ENCODE data around the gene PLXDC2. TPM values are rescaled to one million over a fixed set of nuclear protein-coding genes. Genes with fewer than 3 reads are reported as not detected.
"Not testable (repeated sequence)": the region's sequence is repeated elsewhere in the genome, so short reads cannot be mapped to it uniquely, and the experiment has no call there.

The PLXDC2 gene
- total RNA-seq, 1 donor from 2014 or later = 12.4 TPM

- no peak for ATAC-seq
- DNase-seq = no peak
- intact Hi-C loops (cut with micrococcal nuclease) = no loop called here
Observed at GRCh38 chr10:20117471-20117870, 301.2 kb downstream of the PLXDC2 start.

DNA sequence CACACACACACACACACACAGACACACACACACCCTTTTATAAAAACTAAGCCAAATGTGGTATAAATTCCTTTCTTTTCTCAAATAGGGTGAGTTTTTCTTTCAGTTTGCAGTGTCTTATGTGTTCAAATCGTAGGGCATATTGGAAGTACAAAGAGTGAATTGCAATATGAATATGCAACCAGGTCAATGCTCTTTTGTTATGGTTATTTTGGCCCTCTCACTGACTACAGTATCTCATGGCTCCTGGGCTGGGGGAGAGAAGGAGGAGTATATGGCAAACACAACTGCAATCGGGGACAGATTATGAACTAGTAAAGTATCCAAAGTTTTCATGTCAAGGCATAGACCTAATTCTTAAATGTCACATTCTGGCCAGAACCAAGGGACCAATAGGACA lies 301.9 kb downstream of the PLXDC2 start:
- intact Hi-C loops (cut with micrococcal nuclease) = no loop called here
- DNase-seq = no peak
- ATAC-seq = no peak

- intact Hi-C loops (cut with micrococcal nuclease) = no loop called here
- ATAC-seq = peak; percentile 24
Observed at GRCh38 chr10:20128811-20129210, 312.6 kb downstream of the PLXDC2 start.

DNA sequence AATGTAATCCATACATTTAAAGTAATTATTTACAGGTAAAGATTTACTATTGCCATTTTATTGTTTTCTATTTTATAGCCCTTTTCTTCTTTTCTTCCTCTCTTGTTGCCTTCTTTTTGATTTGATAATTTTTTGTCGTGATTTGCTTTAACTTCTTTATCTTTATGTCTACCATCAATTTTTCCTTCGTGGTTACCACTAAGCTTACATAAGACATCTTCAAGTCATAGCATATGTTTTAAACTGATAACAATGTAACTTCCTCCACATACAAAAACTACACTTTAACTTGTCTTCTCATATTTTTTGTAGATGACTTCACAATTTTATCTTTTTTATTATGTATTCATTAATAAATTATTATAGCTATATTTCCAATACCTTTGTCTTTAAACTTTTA lies 316.6 kb downstream of the PLXDC2 start:
- intact Hi-C loops (cut with micrococcal nuclease) = no loop called here
- no peak for DNase-seq
- no peak for ATAC-seq

More at GRCh38 chr10:20128811-20129210, 312.6 kb downstream of the PLXDC2 start:
- no peak for DNase-seq

DNA sequence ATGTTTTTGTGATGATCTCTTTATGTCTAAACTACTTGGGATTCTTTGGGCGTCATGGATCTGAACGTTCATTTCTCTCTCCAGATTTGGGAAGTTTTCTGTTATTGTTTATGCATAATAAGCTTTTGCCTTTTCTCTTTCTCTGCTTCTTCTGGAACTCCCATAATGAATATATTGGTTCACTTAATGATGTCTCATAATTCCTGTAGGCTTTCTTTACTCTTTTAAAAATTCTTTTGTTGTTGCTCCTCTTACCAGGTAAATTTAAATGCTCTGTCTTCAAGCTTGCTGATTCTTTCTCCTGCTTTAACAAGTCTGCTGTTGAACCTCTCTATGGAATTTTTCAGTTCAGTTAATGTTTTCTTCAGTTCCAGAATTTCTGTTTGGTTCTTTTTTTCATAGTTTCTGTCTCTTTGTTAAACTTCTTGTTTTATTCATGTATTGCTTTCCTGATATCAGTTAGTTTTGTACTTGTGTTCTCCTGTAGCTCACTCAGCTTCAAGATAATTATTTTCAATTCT lies 317.5 kb downstream of the PLXDC2 start:
- intact Hi-C loops (cut with micrococcal nuclease) = no loop called here
- DNase-seq = no peak
- no peak for ATAC-seq

- no peak for DNase-seq
- intact Hi-C loops (cut with micrococcal nuclease) = no loop called here
- no peak for ATAC-seq
Observed at GRCh38 chr10:20142311-20142710, 326.1 kb downstream of the PLXDC2 start.

DNA sequence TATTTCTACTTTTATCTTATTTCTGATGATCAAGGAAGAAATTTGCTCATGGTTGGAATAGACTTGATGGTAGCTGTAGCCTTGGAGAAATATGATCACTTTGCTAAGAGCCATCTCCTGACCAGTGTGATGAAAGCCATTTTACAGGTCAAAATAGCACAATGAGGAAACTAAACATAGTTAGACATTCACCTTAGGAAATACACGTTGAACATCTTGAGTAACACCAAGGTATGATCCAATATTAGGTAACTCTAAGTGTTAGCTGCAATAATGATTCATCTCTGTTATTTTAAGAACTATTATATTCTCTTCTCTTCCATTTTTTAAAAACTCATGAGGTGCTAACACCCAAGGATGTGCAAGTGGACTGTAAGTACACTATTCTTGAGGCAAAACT lies 328.0 kb downstream of the PLXDC2 start:
- DNase-seq (no peak), ATAC-seq (no peak)
- intact Hi-C loops (cut with micrococcal nuclease) = no loop called here

GRCh38 chr10:20146004-20146403 lies 329.8 kb downstream of the PLXDC2 start:
- no peak for DNase-seq
- intact Hi-C loops (cut with micrococcal nuclease) = no loop called here
- no peak for ATAC-seq

- intact Hi-C loops (cut with micrococcal nuclease) = no loop called here
- ATAC-seq (no peak), DNase-seq (no peak)
Observed at GRCh38 chr10:20147684-20148083, 331.5 kb downstream of the PLXDC2 start.

- no peak for DNase-seq
Observed at GRCh38 chr10:20156511-20156910, 340.3 kb downstream of the PLXDC2 start.

GRCh38 chr10:20157314-20157713 lies 341.1 kb downstream of the PLXDC2 start:
- intact Hi-C loops (cut with micrococcal nuclease) = no loop called here
- no peak for DNase-seq
- no peak for ATAC-seq

More at GRCh38 chr10:20156511-20156910, 340.3 kb downstream of the PLXDC2 start:
- intact Hi-C loops (cut with micrococcal nuclease) = no loop called here
- no peak for ATAC-seq

- DNase-seq (no peak), ATAC-seq (no peak)
- intact Hi-C loops (cut with micrococcal nuclease) = no loop called here
Observed at GRCh38 chr10:20158086-20158485, 341.9 kb downstream of the PLXDC2 start.

- intact Hi-C loops (cut with micrococcal nuclease) = no loop called here
- DNase-seq = no peak
- ATAC-seq = no peak
Observed at GRCh38 chr10:20162123-20162522, 345.9 kb downstream of the PLXDC2 start.

DNA sequence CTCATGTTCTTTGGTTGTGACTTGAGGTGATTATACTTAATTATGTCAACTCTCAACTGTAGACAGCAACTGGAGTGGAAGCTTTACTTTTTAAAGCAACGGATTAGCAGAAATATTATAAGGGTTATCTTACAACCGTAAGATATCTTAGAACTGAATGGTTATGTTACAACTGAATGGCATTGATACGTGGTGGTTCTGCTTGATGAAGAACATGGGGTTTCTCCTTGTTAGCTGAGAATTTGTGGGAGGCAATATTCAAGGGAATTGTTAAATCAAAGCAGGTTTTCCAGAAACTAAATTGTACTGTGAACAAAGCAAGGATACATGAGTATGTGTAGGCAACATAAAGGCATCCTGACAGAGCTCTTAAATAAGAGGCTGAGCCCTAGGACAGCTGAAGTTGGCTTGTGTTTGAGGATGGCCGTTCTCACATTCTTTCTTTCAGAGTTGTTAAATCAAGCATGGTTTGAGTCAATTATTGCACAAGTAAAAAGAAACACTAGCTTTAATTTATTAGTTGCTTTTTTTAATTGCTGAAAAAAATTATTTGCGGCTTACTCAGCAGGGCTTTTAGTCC lies 350.0 kb downstream of the PLXDC2 start:
- DNase-seq (no peak), ATAC-seq (no peak)
- intact Hi-C loops (cut with micrococcal nuclease) = no loop called here

DNA sequence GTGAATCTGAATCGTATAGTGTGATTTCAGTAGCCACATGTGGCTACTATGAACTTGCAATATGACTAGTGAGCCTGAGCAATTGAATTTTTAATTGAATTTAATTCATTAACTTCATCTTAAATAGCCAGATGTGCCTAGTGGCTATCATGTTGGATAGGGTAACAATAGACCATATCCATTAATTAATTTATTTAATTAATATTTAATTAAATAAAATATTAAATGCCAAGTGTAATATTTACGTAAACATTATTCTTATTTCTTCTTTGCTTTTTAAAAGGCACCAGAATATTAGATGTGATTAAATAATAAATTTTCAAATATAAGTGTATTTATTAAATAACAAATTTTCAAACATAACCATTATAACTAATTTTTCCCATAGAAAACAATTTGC lies 354.4 kb downstream of the PLXDC2 start:
- ATAC-seq (no peak), DNase-seq (no peak)
- intact Hi-C loops (cut with micrococcal nuclease) = no loop called here

GRCh38 chr10:20173046-20173445 lies 356.8 kb downstream of the PLXDC2 start:
- intact Hi-C loops (cut with micrococcal nuclease) = no loop called here
- no peak for DNase-seq
- no peak for ATAC-seq

DNA sequence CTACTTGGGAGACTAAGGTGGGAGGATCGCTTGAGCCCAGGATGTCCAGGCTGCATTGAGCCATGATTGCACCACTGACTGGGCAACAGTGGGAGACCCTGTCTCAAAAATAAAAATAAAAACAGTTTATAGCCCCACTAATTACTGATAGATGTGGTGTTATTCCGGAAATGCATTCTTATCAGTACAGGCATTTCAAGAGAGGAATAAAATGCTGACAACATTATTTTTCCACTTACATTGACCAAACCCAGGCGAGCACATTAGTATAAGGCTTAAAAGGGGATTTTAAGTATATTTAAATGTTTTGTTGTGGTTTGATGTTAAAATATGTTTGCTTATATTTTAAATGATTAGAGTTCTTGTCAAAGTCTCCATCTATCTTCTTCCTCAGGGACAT lies 359.5 kb downstream of the PLXDC2 start:
- intact Hi-C loops (cut with micrococcal nuclease) = no loop called here
- no peak for DNase-seq
- ATAC-seq = no peak

GRCh38 chr10:20180766-20181165 lies 364.5 kb downstream of the PLXDC2 start:
- ATAC-seq (no peak), DNase-seq (no peak)
- intact Hi-C loops (cut with micrococcal nuclease) = no loop called here

DNA sequence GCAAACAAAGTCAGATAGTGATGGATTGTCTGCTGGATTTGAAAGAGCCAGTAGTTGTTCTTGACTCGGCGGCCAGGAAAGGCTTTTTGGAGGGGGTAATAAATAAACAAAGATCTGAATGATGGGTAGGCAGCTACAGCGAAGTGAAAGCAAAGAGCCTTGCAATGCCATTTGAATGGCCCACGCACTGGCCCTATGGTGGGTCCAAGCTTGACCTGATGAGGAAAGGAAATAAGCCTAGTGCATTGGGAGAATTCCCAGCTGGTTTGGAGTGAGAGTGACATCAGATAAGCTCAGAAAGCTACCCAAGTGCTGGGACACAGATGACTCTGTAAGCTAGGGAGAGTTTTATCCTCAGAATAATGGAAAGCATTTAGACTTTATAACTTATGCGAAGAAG lies 365.2 kb downstream of the PLXDC2 start:
- DNase-seq (no peak), ATAC-seq (no peak)
- intact Hi-C loops (cut with micrococcal nuclease) = no loop called here

- ATAC-seq = no peak
- DNase-seq = no peak
- intact Hi-C loops (cut with micrococcal nuclease) = no loop called here
Observed at GRCh38 chr10:20185116-20185515, 368.9 kb downstream of the PLXDC2 start.

DNA sequence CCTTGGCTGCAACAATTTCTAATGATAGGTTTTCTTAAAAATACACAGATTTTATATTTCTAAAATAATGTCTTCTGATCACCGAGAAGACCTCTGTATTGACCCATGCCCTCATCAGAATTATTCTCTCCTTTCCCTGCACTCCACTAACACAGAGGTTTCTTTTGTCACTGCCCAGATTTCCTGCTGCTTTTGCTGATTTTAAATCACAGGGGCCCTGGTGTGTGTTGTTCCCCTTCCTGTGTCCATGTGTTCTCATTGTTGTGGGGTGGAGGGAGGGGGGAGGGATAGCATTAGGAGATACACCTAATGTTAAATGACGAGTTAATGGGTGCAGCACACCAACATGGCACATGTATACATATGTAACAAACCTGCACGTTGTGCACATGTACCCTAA lies 375.2 kb downstream of the PLXDC2 start:
- intact Hi-C loops (cut with micrococcal nuclease); ATAC-seq; DNase-seq: not testable (repeated sequence)

DNA sequence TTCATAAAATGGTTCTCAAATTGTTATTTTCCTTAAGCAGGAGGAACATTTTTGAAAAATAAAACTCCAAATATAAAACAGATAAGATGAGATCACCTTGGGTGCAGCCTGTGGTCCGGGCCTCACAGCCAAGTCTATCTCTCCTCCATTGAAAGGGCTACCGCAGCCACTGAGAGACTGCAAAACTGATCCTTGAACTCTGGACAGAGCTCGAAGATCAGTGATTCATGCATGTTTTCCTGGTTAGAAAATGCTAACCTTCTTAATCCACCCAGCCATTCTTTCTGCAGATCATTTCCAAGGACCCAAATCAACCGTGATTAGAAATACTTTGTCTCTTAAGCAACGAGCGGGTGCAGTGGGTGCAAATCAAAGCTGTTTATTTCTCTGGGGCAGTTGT lies 378.8 kb downstream of the PLXDC2 start:
- ATAC-seq (no peak), DNase-seq (no peak)
- intact Hi-C loops (cut with micrococcal nuclease) = no loop called here

Measured in left ventricle myocardium superior (tissue), 1 donor.